IMR-90 (cell line): ENCODE measurements around the gene CNFN. TPM values are rescaled to one million over a fixed set of nuclear protein-coding genes. Genes with fewer than 3 reads are reported as not detected.
A peak's percentile ranks its signal among the peaks of the same experiment; 100 is the strongest.

Experiments used
- ATAC-seq: fragments of 200-7000 bp; cut with Tn5 transposase; 2 replicates; pipeline ENCODE4 v1.9.1; 2020; ENCODE audit warnings: low read depth, mild to moderate bottlenecking, moderate library complexity
- BruUV-seq: library from RNA; stranded (reverse); fragments of 400-500 nt; replicated peaks from 2 replicates; lab custom pipeline; 2021; lab: Mats Ljungman, UMichigan
- CTCF ChIA-PET: fragments of 300-600 bp; formaldehyde crosslinking; extraction: SDS; loops from one replicate; lab custom pipeline; 2021; ENCODE audit warnings: antibody characterized with exemption; lab: Yijun Ruan, JAX
- POLR2A ChIA-PET: fragments of 300-600 bp; sonication (Branson Sonifier 250); formaldehyde crosslinking; loops from one replicate; lab custom pipeline; 2022; ENCODE audit warnings: antibody characterized with exemption; ENCODE audit not compliant: unreplicated experiment; lab: Charles Lee
- DNase-seq: peaks from one replicate; pipeline ENCODE4 v3.0.0; 2013
- H2AFZ ChIP-seq: replicated peaks from 2 replicates; pipeline ENCODE3; 2013; ENCODE audit warnings: low read length, mild to moderate bottlenecking; ENCODE audit not compliant: poor library complexity
- H2AK5ac ChIP-seq: 2 replicates; pipeline ENCODE4 v1.6.1; 2013; ENCODE audit warnings: low read depth, low read length, inconsistent platforms
- H2AK9ac ChIP-seq: replicated peaks from 2 replicates; pipeline ENCODE3; 2013; ENCODE audit warnings: mild to moderate bottlenecking, low read depth, low read length, moderate library complexity; ENCODE audit not compliant: poor library complexity
- H2BK120ac ChIP-seq: 2 replicates; pipeline ENCODE4 v1.6.1; 2013; ENCODE audit warnings: low read depth, low read length, inconsistent platforms
- H2BK15ac ChIP-seq: 3 replicates; pipeline ENCODE4 v1.6.1; 2013; ENCODE audit warnings: low read depth, low read length, inconsistent platforms
- H2BK20ac ChIP-seq: 2 replicates; pipeline ENCODE4 v1.6.1; 2013; ENCODE audit warnings: low read depth, mild to moderate bottlenecking, inconsistent platforms, low read length, moderate library complexity
- H2BK5ac ChIP-seq: 2 replicates; pipeline ENCODE4 v1.6.1; 2013; ENCODE audit warnings: mild to moderate bottlenecking, low read depth, low read length, inconsistent platforms; ENCODE audit not compliant: poor library complexity, severe bottlenecking
- H3K14ac ChIP-seq: replicated peaks from 2 replicates; pipeline ENCODE4 v1.6.1; 2013; ENCODE audit warnings: low read depth, low read length, inconsistent platforms
- H3K18ac ChIP-seq: 2 replicates; pipeline ENCODE4 v1.6.1; 2013; ENCODE audit warnings: low read depth, low read length, control low read depth
- H3K23ac ChIP-seq: 2 replicates; pipeline ENCODE4 v1.6.1; 2013; ENCODE audit warnings: low read depth, low read length, inconsistent platforms
- H3K27ac ChIP-seq: 2 replicates; pipeline ENCODE4 v1.5.1; 2013; ENCODE audit warnings: mild to moderate bottlenecking, control low read depth, low read length; ENCODE audit not compliant: insufficient read depth
- H3K27me3 ChIP-seq: 2 replicates; pipeline ENCODE4 v1.6.1; 2013; ENCODE audit warnings: low read length; ENCODE audit not compliant: control insufficient read depth, insufficient read depth
- H3K36me3 ChIP-seq: 2 replicates; pipeline ENCODE4 v1.6.1; 2013; ENCODE audit warnings: low read length, mixed read lengths; ENCODE audit not compliant: control insufficient read depth, insufficient read depth
- H3K4ac ChIP-seq: 2 replicates; pipeline ENCODE4 v1.6.1; 2013; ENCODE audit warnings: low read depth, low read length, inconsistent platforms
- H3K4me1 ChIP-seq: 2 replicates; pipeline ENCODE4 v1.6.1; 2013; ENCODE audit warnings: low read length, mixed read lengths; ENCODE audit not compliant: control insufficient read depth, insufficient read depth
- H3K4me2 ChIP-seq: 2 replicates; pipeline ENCODE4 v1.6.1; 2013; ENCODE audit warnings: low read depth, mild to moderate bottlenecking, control low read depth, low read length, moderate library complexity
- H3K4me3 ChIP-seq: 2 replicates; pipeline ENCODE4 v1.5.1; 2013; ENCODE audit warnings: low read depth, mild to moderate bottlenecking, control low read depth, low read length, moderate library complexity; ENCODE audit not compliant: insufficient read depth
- H3K56ac ChIP-seq: 2 replicates; pipeline ENCODE4 v1.6.1; 2013; ENCODE audit warnings: low read length, inconsistent platforms; ENCODE audit not compliant: insufficient read depth; ENCODE audit errors: extremely low read depth
- H3K79me1 ChIP-seq, 2 experiments: 2 replicates each; pipeline ENCODE4 v1.6.1; 2013; ENCODE audit warnings: low read length in 2 of 2, inconsistent platforms in 1 of 2, low read depth in 1 of 2
- H3K9ac ChIP-seq: 2 replicates; pipeline ENCODE4 v1.6.1; 2013; ENCODE audit warnings: low read depth, low read length, control low read depth
- H3K9me1 ChIP-seq: 2 replicates; pipeline ENCODE4 v1.6.1; 2013; ENCODE audit warnings: low read length, inconsistent platforms; ENCODE audit not compliant: insufficient read depth
- H3K9me3 ChIP-seq: 2 replicates; pipeline ENCODE4 v1.6.1; 2013; ENCODE audit warnings: low read length; ENCODE audit not compliant: control insufficient read depth, insufficient read depth
- H4K20me1 ChIP-seq: 2 replicates; pipeline ENCODE4 v1.6.1; 2013; ENCODE audit warnings: low read length, inconsistent platforms; ENCODE audit not compliant: insufficient read depth
- H4K5ac ChIP-seq: 2 replicates; pipeline ENCODE4 v1.6.1; 2013; ENCODE audit warnings: mild to moderate bottlenecking, low read depth, low read length, control low read depth
- H4K8ac ChIP-seq, 2 experiments: 2 replicates each; pipeline ENCODE4 v1.6.1; 2013; ENCODE audit warnings: low read depth in 2 of 2, low read length in 2 of 2, control low read depth in 1 of 2, inconsistent platforms in 1 of 2
- H4K91ac ChIP-seq: 2 replicates; pipeline ENCODE4 v1.6.1; 2013; ENCODE audit warnings: low read depth, low read length, inconsistent platforms; ENCODE audit not compliant: insufficient read depth
- BHLHE40 ChIP-seq: fragments of 150-350 bp; IDR thresholded peaks from 2 replicates; pipeline ENCODE4 v1.6.1; 2016; ENCODE audit warnings: mild to moderate bottlenecking, low read depth, low read length
- CEBPB ChIP-seq: IDR thresholded peaks from 2 replicates; pipeline ENCODE4 v1.6.1; 2012; ENCODE audit warnings: low read depth, low read length, improper control_type of control experiment
- CHD1 ChIP-seq: IDR thresholded peaks from 2 replicates; pipeline ENCODE4 v1.6.1; 2012; ENCODE audit warnings: low read depth, low read length, improper control_type of control experiment
- CTCF ChIP-seq: conservative IDR thresholded peaks from 2 replicates; pipeline ENCODE4 v1.5.1; 2012; ENCODE audit warnings: mild to moderate bottlenecking, low read depth, low read length, improper control_type of control experiment
- MAZ ChIP-seq: IDR thresholded peaks from 2 replicates; pipeline ENCODE4 v1.6.1; 2012; ENCODE audit warnings: low read depth, mild to moderate bottlenecking, low read length, improper control_type of control experiment, moderate library complexity, borderline replicate concordance
- MXI1 ChIP-seq: IDR thresholded peaks from 2 replicates; pipeline ENCODE4 v1.6.1; 2012; ENCODE audit warnings: low read depth, mild to moderate bottlenecking, low read length, moderate library complexity, borderline replicate concordance
- NFE2L2 ChIP-seq: fragments of 150-350 bp; IDR thresholded peaks from 2 replicates; pipeline ENCODE4 v1.6.1; 2016; ENCODE audit warnings: low read depth, mild to moderate bottlenecking, low read length
- RAD21 ChIP-seq: IDR thresholded peaks from 2 replicates; pipeline ENCODE4 v1.6.1; 2012; ENCODE audit warnings: low read length, improper control_type of control experiment
- SMC3 ChIP-seq: fragments of 150-350 bp; IDR thresholded peaks from 2 replicates; pipeline ENCODE4 v1.6.1; 2016; ENCODE audit warnings: low read depth, mild to moderate bottlenecking, antibody characterized with exemption, low read length, moderate library complexity
- WGBS, 2 experiments: methylation state at CpG; one replicate each; pipeline versions ENCODE4 v1.1.5 to v1.1.7; 2013; ENCODE audit warnings: missing lambda C conversion rate in 2 of 2; ENCODE audit not compliant: insufficient read length in 1 of 2; ENCODE audit errors: extremely low coverage in 2 of 2; 5-methylcytosine and 5-hydroxymethylcytosine counted together
- dilution Hi-C: fragments of 300-500 bp; cut with HindIII; formaldehyde crosslinking; loops from one replicate; pipeline ENCODE4 v1.14.3; 2018; ENCODE audit warnings: low sequenced_read_pairs; ENCODE audit not compliant: unreplicated experiment
- in situ Hi-C: fragments of 300-500 bp; cut with MboI; formaldehyde crosslinking; loops from 3 replicates; pipeline ENCODE4 v1.14.3; 2019; ENCODE audit warnings: low sequenced_read_pairs, inconsistent platforms, mixed read lengths
- intact Hi-C: fragments of 100-400 bp; cut with micrococcal nuclease; formaldehyde crosslinking; loops from 2 replicates; pipeline ENCODE4 v1.10.0; 2022
- polyA plus RNA-seq, 3 experiments: library from polyadenylated mRNA; depleted of rRNA; stranded (reverse); fragments of >200 nt; gene quantifications; 2 replicates each; pipeline ENCODE4 v1.2.3, GENCODE V29; 2012; ENCODE audit warnings: low replicate concordance in 1 of 3
- total RNA-seq: library from RNA; depleted of rRNA; stranded (reverse); fragments of >200 nt; gene quantifications from 2 replicates; pipeline ENCODE4 v1.2.3, GENCODE V29; 2012

The CNFN gene
- total and polyA plus RNA-seq, 2 of the 4 experiments (the other 2 are of a cell fraction): 1.2 TPM; not detected in 1

DNA sequence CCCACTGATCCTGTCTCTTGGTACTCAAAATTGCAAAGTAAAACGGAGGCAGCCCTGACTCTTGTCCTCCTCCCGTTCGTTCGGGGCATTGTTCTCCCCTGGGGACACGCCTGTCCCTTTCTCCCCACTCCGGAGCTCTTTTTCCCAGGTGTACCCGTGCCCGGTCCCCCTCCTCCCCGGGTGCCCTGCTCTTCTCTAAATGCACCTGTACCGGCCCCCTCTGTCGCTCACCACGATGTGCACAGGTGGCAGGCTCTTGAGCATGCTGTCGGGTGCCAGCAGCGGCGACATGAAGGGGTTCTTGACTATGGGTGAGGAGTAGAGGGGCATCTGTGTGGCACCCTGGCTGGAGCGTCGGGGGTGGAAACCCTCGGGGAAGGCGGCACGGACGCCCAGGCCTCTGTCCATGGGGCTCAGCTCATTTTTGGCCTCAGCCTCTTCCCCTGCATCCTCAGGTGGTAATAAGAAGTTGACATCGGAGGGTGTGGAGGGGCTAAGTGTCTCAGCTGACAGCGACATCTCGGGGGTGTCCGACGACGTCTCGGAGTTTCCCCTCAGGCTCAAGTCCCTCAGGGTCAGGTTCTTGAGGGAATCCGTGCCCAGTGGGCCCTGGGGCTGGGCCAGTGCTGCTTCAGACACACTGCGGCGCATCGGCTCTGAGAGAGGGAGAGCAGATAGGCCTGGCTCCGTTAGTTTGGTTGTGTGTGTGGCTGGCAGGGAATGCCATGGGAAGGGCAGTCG is 12.4 kb upstream of the CNFN start (continued):
- TF ChIP-seq MAZ: no peak

GRCh38 chr19:42401365-42402303 is 11.5 kb upstream of the CNFN start:
- ChIA-PET CTCF (interaction anchor here (1.5 kb wide), 1 partner anchor 39 kb away, joined by 4 read pairs; no protein-coding TSS in a partner anchor), POLR2A (interaction anchor here (0.5 kb wide), 1 partner anchor 11 kb away, joined by 3 read pairs; no protein-coding TSS in a partner anchor)
- intact Hi-C loops: loop anchor here (10.0 kb wide), 1 partner anchor 267 kb away; the partner anchor contains the start of gene POU2F2
- peak overlapping the region; percentile 65 for H3K4me3 ChIP-seq
- H4K20me1 ChIP-seq: peaks cover 9% of the 10 kb centered on the region; the same call in 1 of the 2 replicates
- H3K36me3 ChIP-seq: no peaks in the 10 kb centered on the region
- H2BK15ac ChIP-seq: no peak overlapping the region
- dilution Hi-C loops: no loop called here
- H3K9me3 ChIP-seq: no peaks in the 10 kb centered on the region
- no peak overlapping the region for H2BK5ac ChIP-seq
- H2AK5ac ChIP-seq: peak overlapping the region; percentile 71; the same call in 1 of the 2 replicates
- H4K91ac ChIP-seq: peak overlapping the region; percentile 29; the same call in 1 of the 2 replicates
- peak overlapping the region; percentile 94 for H2AFZ ChIP-seq
- H3K27me3 ChIP-seq: no peaks in the 10 kb centered on the region
- H3K23ac ChIP-seq: peak overlapping the region; percentile 71; the same call in 1 of the 2 replicates
- peak overlapping the region; percentile 70 for H3K4ac ChIP-seq
- H2AK9ac ChIP-seq: peak overlapping the region; percentile 93
- 1% methylated on average over 31 of the region's 80 CpGs; no CpG with 5 or more reads in 1 of the 2 experiments for WGBS, 2 experiments
- H3K27ac ChIP-seq: peak overlapping the region; percentile 19; the same call in 1 of the 2 replicates
- TF ChIP-seq CHD1 (no peak), NFE2L2 (no peak), CTCF (peak; percentile 79), BHLHE40 (no peak), MXI1 (peak; percentile 83; the same call in 1 of the 2 replicates), SMC3 (peak; percentile 57), CEBPB (peak; percentile 74), RAD21 (peak; percentile 53)
- no peak overlapping the region for H3K56ac ChIP-seq
- H2BK120ac ChIP-seq: no peak overlapping the region
- 0 out of 2 replicates have a peak overlapping the region, but pooled peaks have one; percentile 16 for H3K18ac ChIP-seq
- H3K14ac ChIP-seq: peak overlapping the region; percentile 69
- H3K9me1 ChIP-seq: peaks cover 16% of the 10 kb centered on the region
- no TSS peak for BruUV-seq
- in situ Hi-C loops: no loop called here
- H4K5ac ChIP-seq: peak overlapping the region; percentile 45
- peaks cover 9% of the 10 kb centered on the region; the same call in 1 of the 2 replicates for H3K4me1 ChIP-seq
- H3K4me2 ChIP-seq: peak overlapping the region; percentile 97
- H3K9ac ChIP-seq: peak overlapping the region; percentile 74
- H3K79me1 ChIP-seq: peaks cover 0 to 39% of the 10 kb centered on the region in 2 experiments; a peak in 2 of 4 replicates
- no peak overlapping the region for H2BK20ac ChIP-seq
- ATAC-seq: peak; percentile 51
- H4K8ac ChIP-seq: peak overlapping the region in 1 of 2 experiments; percentile 86; a peak in 2 of 4 replicates
- DNase-seq: peak; percentile 73
